IMR-90 (cell line): ENCODE data around the gene TSG101.

Source experiments
- CEBPB ChIP-seq: IDR thresholded peaks from 2 replicates; pipeline ENCODE4 v1.6.1; 2012; ENCODE audit warnings: low read depth, low read length, improper control_type of control experiment
- MXI1 ChIP-seq: IDR thresholded peaks from 2 replicates; pipeline ENCODE4 v1.6.1; 2012; ENCODE audit warnings: low read depth, mild to moderate bottlenecking, low read length, moderate library complexity, borderline replicate concordance
- NFE2L2 ChIP-seq: fragments of 150-350 bp; IDR thresholded peaks from 2 replicates; pipeline ENCODE4 v1.6.1; 2016; ENCODE audit warnings: low read depth, mild to moderate bottlenecking, low read length
- POLR2A ChIP-seq: IDR thresholded peaks from 2 replicates; pipeline ENCODE4 v1.6.1; 2012; ENCODE audit warnings: mild to moderate bottlenecking, low read depth, low read length
- RAD21 ChIP-seq: IDR thresholded peaks from 2 replicates; pipeline ENCODE4 v1.6.1; 2012; ENCODE audit warnings: low read length, improper control_type of control experiment
- RCOR1 ChIP-seq: IDR thresholded peaks from 2 replicates; pipeline ENCODE4 v1.6.1; 2012; ENCODE audit warnings: mild to moderate bottlenecking, low read length, improper control_type of control experiment; ENCODE audit not compliant: insufficient replicate concordance
- RFX5 ChIP-seq: IDR thresholded peaks from 2 replicates; pipeline ENCODE4 v1.8.0; 2012; ENCODE audit warnings: low read depth, mild to moderate bottlenecking, low read length, moderate library complexity
- SMC3 ChIP-seq: fragments of 150-350 bp; IDR thresholded peaks from 2 replicates; pipeline ENCODE4 v1.6.1; 2016; ENCODE audit warnings: low read depth, mild to moderate bottlenecking, antibody characterized with exemption, low read length, moderate library complexity
- USF2 ChIP-seq: fragments of 150-350 bp; IDR thresholded peaks from 2 replicates; pipeline ENCODE4 v1.6.1; 2017; ENCODE audit warnings: mild to moderate bottlenecking, antibody characterized with exemption, low read length, low read depth
- TF ChIP-seq, protein P1 (sequence below): conservative IDR thresholded peaks from 2 replicates; pipeline ENCODE4 v1.5.1; 2012; ENCODE audit warnings: mild to moderate bottlenecking, low read depth, low read length, improper control_type of control experiment

DNA sequence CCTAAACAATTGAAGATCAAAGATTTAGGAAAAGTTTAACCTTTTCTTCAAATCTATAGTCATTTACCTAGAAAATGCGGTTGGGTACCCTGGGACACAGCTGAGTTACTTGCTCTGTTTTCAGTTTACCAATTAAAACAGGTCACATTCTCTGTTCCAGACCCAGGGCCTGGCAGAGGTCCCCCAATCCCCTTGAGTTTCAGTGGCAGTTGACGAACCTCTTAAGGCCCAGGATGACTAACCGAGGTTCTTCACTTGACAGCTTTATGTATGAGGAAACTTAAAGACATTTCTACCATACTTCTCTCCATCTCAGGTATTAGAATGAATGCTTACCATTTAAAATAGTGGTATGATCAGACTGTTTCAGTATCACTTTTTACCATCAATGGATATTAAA is 54.7 kb downstream of the TSG101 start:
- TF ChIP-seq, protein P1, sequence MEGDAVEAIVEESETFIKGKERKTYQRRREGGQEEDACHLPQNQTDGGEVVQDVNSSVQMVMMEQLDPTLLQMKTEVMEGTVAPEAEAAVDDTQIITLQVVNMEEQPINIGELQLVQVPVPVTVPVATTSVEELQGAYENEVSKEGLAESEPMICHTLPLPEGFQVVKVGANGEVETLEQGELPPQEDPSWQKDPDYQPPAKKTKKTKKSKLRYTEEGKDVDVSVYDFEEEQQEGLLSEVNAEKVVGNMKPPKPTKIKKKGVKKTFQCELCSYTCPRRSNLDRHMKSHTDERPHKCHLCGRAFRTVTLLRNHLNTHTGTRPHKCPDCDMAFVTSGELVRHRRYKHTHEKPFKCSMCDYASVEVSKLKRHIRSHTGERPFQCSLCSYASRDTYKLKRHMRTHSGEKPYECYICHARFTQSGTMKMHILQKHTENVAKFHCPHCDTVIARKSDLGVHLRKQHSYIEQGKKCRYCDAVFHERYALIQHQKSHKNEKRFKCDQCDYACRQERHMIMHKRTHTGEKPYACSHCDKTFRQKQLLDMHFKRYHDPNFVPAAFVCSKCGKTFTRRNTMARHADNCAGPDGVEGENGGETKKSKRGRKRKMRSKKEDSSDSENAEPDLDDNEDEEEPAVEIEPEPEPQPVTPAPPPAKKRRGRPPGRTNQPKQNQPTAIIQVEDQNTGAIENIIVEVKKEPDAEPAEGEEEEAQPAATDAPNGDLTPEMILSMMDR: no peak
- TF ChIP-seq RCOR1: no peak
- TF ChIP-seq POLR2A: no peak
- no peak for TF ChIP-seq MXI1
- TF ChIP-seq USF2: no peak
- no peak for TF ChIP-seq CEBPB
- TF ChIP-seq RFX5: no peak
- TF ChIP-seq RAD21: no peak
- no peak for TF ChIP-seq SMC3
- no peak for TF ChIP-seq NFE2L2
